Measurements from ENCODE around the gene EBPL. TPM values are rescaled to one million over a fixed set of nuclear protein-coding genes. Genes with fewer than 3 reads are reported as not detected.

Gene EBPL
- polyA plus RNA-seq, 1 donor (not counting 4 experiments of a cell fraction or from before 2014, with no cell fraction given), result 107 TPM

- H3K27ac ChIP-seq (ENCODE audit: control insufficient read depth, insufficient read depth, low read length), result no peak overlapping the region
- no peak overlapping the region for H3K4me2 ChIP-seq (ENCODE audit: control insufficient read depth, extremely low read depth, insufficient read depth, low read depth, low read length)
- H3K36me3 ChIP-seq (ENCODE audit: control insufficient read depth in 2 of 2, extremely low read depth in 1 of 2, insufficient read depth in 2 of 2, low read length in 2 of 2), result peaks cover 4 to 10% of the 10 kb centered on the region in 2 experiments
- H2AFZ ChIP-seq (ENCODE audit: control insufficient read depth, low read length), result no peak overlapping the region
- H3K9ac ChIP-seq (ENCODE audit: control insufficient read depth, extremely low read depth, insufficient read depth, low read length), result no peak overlapping the region
- no peaks in the 10 kb centered on the region for H3K4me1 ChIP-seq (ENCODE audit: control insufficient read depth, extremely low read depth, insufficient read depth, low read length)
- dilution Hi-C loops (cut with MboI; ENCODE audit: extremely low pct_ligation_motif_present, low sequenced_read_pairs), result no loop called here
- DNase-seq (ENCODE audit: low read depth, low spot score), result no peak
- no peak for FAIRE-seq
- H3K4me3 ChIP-seq (ENCODE audit: control insufficient read depth in 2 of 3, extremely low read depth in 1 of 3, insufficient read depth in 2 of 3, low read depth in 1 of 3, low read length in 3 of 3), result no peak overlapping the region
- no peaks in the 10 kb centered on the region for H4K20me1 ChIP-seq (ENCODE audit: control insufficient read depth, extremely low read depth, insufficient read depth, low read length)
- H3K9me1 ChIP-seq (ENCODE audit: control insufficient read depth, extremely low read depth, insufficient read depth, low read length), result no peaks in the 10 kb centered on the region
- no peaks in the 10 kb centered on the region for H3K79me2 ChIP-seq (ENCODE audit: control insufficient read depth, insufficient read depth, low read length)
- H3K9me3 ChIP-seq (ENCODE audit: control insufficient read depth, low read depth, low read length), result no peaks in the 10 kb centered on the region
- TF ChIP-seq CTCF (optimal IDR thresholded peaks at IDR 0.05 in 1 of 3, IDR thresholded peaks at IDR 0.05 in 1 of 3, conservative IDR thresholded peaks at IDR 0.05 in 1 of 3; ENCODE audit: extremely low read depth in 1 of 3, insufficient read depth in 2 of 3, low read length in 3 of 3) (no peak), EZH2 (IDR thresholded peaks at IDR 0.05; ENCODE audit: low read length) (no peak)
- no peaks in the 10 kb centered on the region for H3K27me3 ChIP-seq (ENCODE audit: control insufficient read depth, extremely low read depth, insufficient read depth, low read length)
Measured at GRCh38 chr13:49701491-49701890, 10.2 kb upstream of the EBPL start.

GRCh38 chr13:49697468-49697867 lies 6.2 kb upstream of the EBPL start:
- H3K27ac ChIP-seq (ENCODE audit: control insufficient read depth, insufficient read depth, low read length), result no peak overlapping the region
- no peaks in the 10 kb centered on the region for H3K9me3 ChIP-seq (ENCODE audit: control insufficient read depth, low read depth, low read length)
- no peaks in the 10 kb centered on the region for H3K4me1 ChIP-seq (ENCODE audit: control insufficient read depth, extremely low read depth, insufficient read depth, low read length)
- H3K4me3 ChIP-seq (ENCODE audit: control insufficient read depth in 2 of 3, extremely low read depth in 1 of 3, insufficient read depth in 2 of 3, low read depth in 1 of 3, low read length in 3 of 3), result no peak overlapping the region
- dilution Hi-C loops (cut with MboI; ENCODE audit: extremely low pct_ligation_motif_present, low sequenced_read_pairs), result no loop called here
- H3K36me3 ChIP-seq (ENCODE audit: control insufficient read depth in 2 of 2, extremely low read depth in 1 of 2, insufficient read depth in 2 of 2, low read length in 2 of 2), result peaks cover 4 to 5% of the 10 kb centered on the region in 2 experiments
- DNase-seq (ENCODE audit: low read depth, low spot score) (no peak), FAIRE-seq (no peak)
- no peak overlapping the region for H3K4me2 ChIP-seq (ENCODE audit: control insufficient read depth, extremely low read depth, insufficient read depth, low read depth, low read length)
- H2AFZ ChIP-seq (ENCODE audit: control insufficient read depth, low read length), result no peak overlapping the region
- H3K9ac ChIP-seq (ENCODE audit: control insufficient read depth, extremely low read depth, insufficient read depth, low read length), result no peak overlapping the region
- no peaks in the 10 kb centered on the region for H3K79me2 ChIP-seq (ENCODE audit: control insufficient read depth, insufficient read depth, low read length)
- H3K9me1 ChIP-seq (ENCODE audit: control insufficient read depth, extremely low read depth, insufficient read depth, low read length), result no peaks in the 10 kb centered on the region
- no peaks in the 10 kb centered on the region for H4K20me1 ChIP-seq (ENCODE audit: control insufficient read depth, extremely low read depth, insufficient read depth, low read length)
- TF ChIP-seq EZH2 (IDR thresholded peaks at IDR 0.05; ENCODE audit: low read length) (no peak), CTCF (optimal IDR thresholded peaks at IDR 0.05 in 1 of 3, IDR thresholded peaks at IDR 0.05 in 1 of 3, conservative IDR thresholded peaks at IDR 0.05 in 1 of 3; ENCODE audit: extremely low read depth in 1 of 3, insufficient read depth in 2 of 3, low read length in 3 of 3) (no peak)
- no peaks in the 10 kb centered on the region for H3K27me3 ChIP-seq (ENCODE audit: control insufficient read depth, extremely low read depth, insufficient read depth, low read length)
